ENCODE measurements around the gene CLEC18B.

CLEC18B gene

DNA sequence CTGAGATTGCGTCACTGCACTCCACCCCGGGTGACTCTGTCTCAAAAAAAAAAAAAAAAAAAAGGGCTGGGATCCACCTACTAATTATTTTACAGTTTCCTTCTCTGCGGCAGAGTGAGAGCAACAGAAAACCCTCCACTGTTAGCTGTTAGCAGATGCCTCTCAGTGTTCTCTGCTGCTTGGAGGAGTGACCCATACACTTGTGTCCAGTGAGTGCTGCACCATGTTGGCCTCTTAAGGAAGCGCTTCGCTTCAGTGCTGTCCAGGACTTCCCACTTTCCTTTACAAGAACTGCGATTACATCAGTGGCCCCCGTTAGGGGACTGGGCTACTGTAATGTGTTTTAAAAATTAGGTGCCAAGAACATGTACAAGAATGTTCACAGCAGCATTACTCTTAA is 18.4 kb upstream of the CLEC18B start:
- no peak overlapping the region for H3K4me3 ChIP-seq (replicated peaks; ENCODE audit: insufficient read depth, low read length)
- no peak for DNase-seq (ENCODE audit: low read depth in 1 of 2, low spot score in 1 of 2)
- TF ChIP-seq, protein P1, sequence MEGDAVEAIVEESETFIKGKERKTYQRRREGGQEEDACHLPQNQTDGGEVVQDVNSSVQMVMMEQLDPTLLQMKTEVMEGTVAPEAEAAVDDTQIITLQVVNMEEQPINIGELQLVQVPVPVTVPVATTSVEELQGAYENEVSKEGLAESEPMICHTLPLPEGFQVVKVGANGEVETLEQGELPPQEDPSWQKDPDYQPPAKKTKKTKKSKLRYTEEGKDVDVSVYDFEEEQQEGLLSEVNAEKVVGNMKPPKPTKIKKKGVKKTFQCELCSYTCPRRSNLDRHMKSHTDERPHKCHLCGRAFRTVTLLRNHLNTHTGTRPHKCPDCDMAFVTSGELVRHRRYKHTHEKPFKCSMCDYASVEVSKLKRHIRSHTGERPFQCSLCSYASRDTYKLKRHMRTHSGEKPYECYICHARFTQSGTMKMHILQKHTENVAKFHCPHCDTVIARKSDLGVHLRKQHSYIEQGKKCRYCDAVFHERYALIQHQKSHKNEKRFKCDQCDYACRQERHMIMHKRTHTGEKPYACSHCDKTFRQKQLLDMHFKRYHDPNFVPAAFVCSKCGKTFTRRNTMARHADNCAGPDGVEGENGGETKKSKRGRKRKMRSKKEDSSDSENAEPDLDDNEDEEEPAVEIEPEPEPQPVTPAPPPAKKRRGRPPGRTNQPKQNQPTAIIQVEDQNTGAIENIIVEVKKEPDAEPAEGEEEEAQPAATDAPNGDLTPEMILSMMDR (IDR thresholded peaks at IDR 0.05; ENCODE audit: insufficient read depth, low read length) = no peak
- no peak for TF ChIP-seq POLR2AphosphoS5 (IDR thresholded peaks at IDR 0.05; ENCODE audit: low read depth)
- TF ChIP-seq, protein P2, sequence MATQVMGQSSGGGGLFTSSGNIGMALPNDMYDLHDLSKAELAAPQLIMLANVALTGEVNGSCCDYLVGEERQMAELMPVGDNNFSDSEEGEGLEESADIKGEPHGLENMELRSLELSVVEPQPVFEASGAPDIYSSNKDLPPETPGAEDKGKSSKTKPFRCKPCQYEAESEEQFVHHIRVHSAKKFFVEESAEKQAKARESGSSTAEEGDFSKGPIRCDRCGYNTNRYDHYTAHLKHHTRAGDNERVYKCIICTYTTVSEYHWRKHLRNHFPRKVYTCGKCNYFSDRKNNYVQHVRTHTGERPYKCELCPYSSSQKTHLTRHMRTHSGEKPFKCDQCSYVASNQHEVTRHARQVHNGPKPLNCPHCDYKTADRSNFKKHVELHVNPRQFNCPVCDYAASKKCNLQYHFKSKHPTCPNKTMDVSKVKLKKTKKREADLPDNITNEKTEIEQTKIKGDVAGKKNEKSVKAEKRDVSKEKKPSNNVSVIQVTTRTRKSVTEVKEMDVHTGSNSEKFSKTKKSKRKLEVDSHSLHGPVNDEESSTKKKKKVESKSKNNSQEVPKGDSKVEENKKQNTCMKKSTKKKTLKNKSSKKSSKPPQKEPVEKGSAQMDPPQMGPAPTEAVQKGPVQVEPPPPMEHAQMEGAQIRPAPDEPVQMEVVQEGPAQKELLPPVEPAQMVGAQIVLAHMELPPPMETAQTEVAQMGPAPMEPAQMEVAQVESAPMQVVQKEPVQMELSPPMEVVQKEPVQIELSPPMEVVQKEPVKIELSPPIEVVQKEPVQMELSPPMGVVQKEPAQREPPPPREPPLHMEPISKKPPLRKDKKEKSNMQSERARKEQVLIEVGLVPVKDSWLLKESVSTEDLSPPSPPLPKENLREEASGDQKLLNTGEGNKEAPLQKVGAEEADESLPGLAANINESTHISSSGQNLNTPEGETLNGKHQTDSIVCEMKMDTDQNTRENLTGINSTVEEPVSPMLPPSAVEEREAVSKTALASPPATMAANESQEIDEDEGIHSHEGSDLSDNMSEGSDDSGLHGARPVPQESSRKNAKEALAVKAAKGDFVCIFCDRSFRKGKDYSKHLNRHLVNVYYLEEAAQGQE (IDR thresholded peaks at IDR 0.05; ENCODE audit: insufficient replicate concordance, low read depth) = no peak
- no peak for TF ChIP-seq SPI1 (IDR thresholded peaks at IDR 0.05; ENCODE audit: borderline replicate concordance, low read depth)
- no peak for TF ChIP-seq GABPA (IDR thresholded peaks at IDR 0.05; ENCODE audit: low read depth)
- no peaks in the 10 kb centered on the region for H3K27me3 ChIP-seq (ENCODE audit: insufficient read depth, poor library complexity, severe bottlenecking)
- H3K27ac ChIP-seq (replicated peaks) = no peak overlapping the region

- no peak for DNase-seq (ENCODE audit: low read depth in 1 of 2, low spot score in 1 of 2)
- no peak overlapping the region for H3K27ac ChIP-seq (replicated peaks)
- no peak overlapping the region for H3K4me3 ChIP-seq (replicated peaks; ENCODE audit: insufficient read depth, low read length)
- no peak for TF ChIP-seq GABPA (IDR thresholded peaks at IDR 0.05; ENCODE audit: low read depth)
- TF ChIP-seq POLR2AphosphoS5 (IDR thresholded peaks at IDR 0.05; ENCODE audit: low read depth) = no peak; the same call in 1 of the 2 replicates
- TF ChIP-seq, protein P1 (IDR thresholded peaks at IDR 0.05; ENCODE audit: insufficient read depth, low read length) = no peak
- TF ChIP-seq SPI1 (IDR thresholded peaks at IDR 0.05; ENCODE audit: borderline replicate concordance, low read depth) = no peak
- TF ChIP-seq, protein P2 (IDR thresholded peaks at IDR 0.05; ENCODE audit: insufficient replicate concordance, low read depth) = no peak
- no peaks in the 10 kb centered on the region for H3K27me3 ChIP-seq (ENCODE audit: insufficient read depth, poor library complexity, severe bottlenecking)
Observed at GRCh38 chr16:74438492-74438979, 17.3 kb upstream of the CLEC18B start.

DNA sequence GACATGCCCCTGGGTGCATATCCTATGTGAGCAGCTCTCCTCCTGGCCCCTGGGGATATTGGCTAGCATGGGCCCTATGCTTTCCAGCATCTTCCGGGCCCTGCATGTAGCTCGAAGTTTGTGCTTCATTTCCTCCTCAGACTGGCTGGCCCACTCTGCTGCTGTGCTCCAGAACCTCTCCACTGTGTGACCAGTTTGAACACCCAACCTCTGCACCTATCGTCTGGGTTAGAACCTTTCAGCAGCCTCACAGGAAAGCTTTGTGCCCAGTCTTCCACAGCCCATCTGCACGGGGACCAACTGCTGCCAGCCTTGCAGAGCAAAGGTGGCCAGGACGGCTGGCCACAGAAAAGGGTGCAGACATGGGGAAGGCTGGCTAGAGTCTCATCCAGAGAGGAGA is 10.2 kb upstream of the CLEC18B start:
- Histone ChIP-seq H3K27ac (replicated peaks) (no peak overlapping the region), H3K4me3 (replicated peaks; ENCODE audit: insufficient read depth, low read length) (no peak overlapping the region), H3K27me3 (ENCODE audit: insufficient read depth, poor library complexity, severe bottlenecking) (no peaks in the 10 kb centered on the region)
- DNase-seq (ENCODE audit: low read depth in 1 of 2, low spot score in 1 of 2) = no peak
- TF ChIP-seq, protein P1 (IDR thresholded peaks at IDR 0.05; ENCODE audit: insufficient read depth, low read length) = no peak
- TF ChIP-seq GABPA (IDR thresholded peaks at IDR 0.05; ENCODE audit: low read depth) = no peak
- no peak for TF ChIP-seq SPI1 (IDR thresholded peaks at IDR 0.05; ENCODE audit: borderline replicate concordance, low read depth)
- no peak for TF ChIP-seq POLR2AphosphoS5 (IDR thresholded peaks at IDR 0.05; ENCODE audit: low read depth)
- TF ChIP-seq, protein P2 (IDR thresholded peaks at IDR 0.05; ENCODE audit: insufficient replicate concordance, low read depth) = no peak

Data from HL-60 (cell line).